Epidermal melanocyte (primary cell): ENCODE results near the gene GATA2.

Experiments used
- DNase-seq: peaks from one replicate; pipeline ENCODE4 v3.0.0; 2011; ENCODE audit warnings: low spot score; ENCODE audit not compliant: insufficient read length

GATA2 gene

GRCh38 chr3:128434524-128434923 lies 58.5 kb downstream of the GATA2 start:
- no peak for DNase-seq

GRCh38 chr3:128433837-128434165 lies 59.2 kb downstream of the GATA2 start:
- no peak for DNase-seq

GRCh38 chr3:128432971-128433836 lies 59.8 kb downstream of the GATA2 start:
- no peak for DNase-seq

- DNase-seq, result no peak
Observed at GRCh38 chr3:128432301-128432970, 60.6 kb downstream of the GATA2 start.

GRCh38 chr3:128431803-128432300 lies 61.1 kb downstream of the GATA2 start:
- DNase-seq, result no peak

- no peak for DNase-seq
Observed at GRCh38 chr3:128430731-128431130, 62.3 kb downstream of the GATA2 start.

- DNase-seq, result no peak
Observed at GRCh38 chr3:128430301-128430700, 62.7 kb downstream of the GATA2 start.

- no peak for DNase-seq
Observed at GRCh38 chr3:128429751-128430150, 63.2 kb downstream of the GATA2 start.
